Kidney epithelial cell (primary cell): Measurements from ENCODE around the gene MYOD1. TPM values are rescaled to one million over a fixed set of nuclear protein-coding genes. Genes with fewer than 3 reads are reported as not detected.

Experiments used
- DNase-seq: peaks from one replicate; pipeline ENCODE4 v3.0.0-alpha.2; 2010; ENCODE audit warnings: low read depth
- H3K27me3 ChIP-seq: 2 replicates; pipeline ENCODE4 v1.6.0; 2011; ENCODE audit warnings: low read length; ENCODE audit not compliant: control insufficient read depth, insufficient read depth
- H3K36me3 ChIP-seq: 2 replicates; pipeline ENCODE4 v1.5.1; 2011; ENCODE audit warnings: low read length; ENCODE audit not compliant: control insufficient read depth, insufficient read depth
- H3K4me3 ChIP-seq: 2 replicates; pipeline ENCODE4 v1.5.1; 2011; ENCODE audit warnings: low read depth, mild to moderate bottlenecking, control low read depth, low read length
- total RNA-seq: library from RNA; depleted of rRNA; stranded (reverse); fragments of >200 nt; gene quantifications from 2 replicates; pipeline ENCODE4 v1.2.3, GENCODE V29; 2015
- TF ChIP-seq, protein P1 (sequence below): IDR thresholded peaks from 2 replicates; pipeline ENCODE4 v1.5.1; 2011; ENCODE audit warnings: mild to moderate bottlenecking, moderate library complexity, low read length, control low read depth, inconsistent platforms; ENCODE audit not compliant: insufficient read depth, poor library complexity, severe bottlenecking

Gene MYOD1
- total RNA-seq, 1 donor from 2014 or later, result not detected

DNA sequence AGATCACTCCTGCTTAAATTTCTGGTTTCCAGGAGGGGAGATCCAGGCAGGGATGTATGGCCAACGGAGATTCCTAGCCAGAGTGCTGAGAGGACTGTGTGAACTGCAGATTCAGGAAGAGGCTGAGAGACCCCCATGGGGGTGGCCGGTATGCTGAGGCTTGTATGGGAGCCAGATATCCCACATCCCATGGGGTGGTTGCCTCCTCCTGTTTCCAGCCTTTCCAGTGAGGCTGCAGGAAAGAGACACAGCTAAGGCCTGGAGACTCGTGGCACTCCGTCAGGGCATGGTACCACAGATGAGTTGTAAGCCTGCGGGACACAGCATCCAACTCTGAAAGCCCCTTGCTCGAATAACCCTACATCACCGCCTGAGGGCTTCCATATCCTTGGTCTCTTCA is 1.4 kb upstream of the MYOD1 start:
- no peaks in the 10 kb centered on the region for H3K36me3 ChIP-seq
- H3K27me3 ChIP-seq, result peaks cover 66% of the 10 kb centered on the region
- no peak for DNase-seq
- TF ChIP-seq, protein P1, sequence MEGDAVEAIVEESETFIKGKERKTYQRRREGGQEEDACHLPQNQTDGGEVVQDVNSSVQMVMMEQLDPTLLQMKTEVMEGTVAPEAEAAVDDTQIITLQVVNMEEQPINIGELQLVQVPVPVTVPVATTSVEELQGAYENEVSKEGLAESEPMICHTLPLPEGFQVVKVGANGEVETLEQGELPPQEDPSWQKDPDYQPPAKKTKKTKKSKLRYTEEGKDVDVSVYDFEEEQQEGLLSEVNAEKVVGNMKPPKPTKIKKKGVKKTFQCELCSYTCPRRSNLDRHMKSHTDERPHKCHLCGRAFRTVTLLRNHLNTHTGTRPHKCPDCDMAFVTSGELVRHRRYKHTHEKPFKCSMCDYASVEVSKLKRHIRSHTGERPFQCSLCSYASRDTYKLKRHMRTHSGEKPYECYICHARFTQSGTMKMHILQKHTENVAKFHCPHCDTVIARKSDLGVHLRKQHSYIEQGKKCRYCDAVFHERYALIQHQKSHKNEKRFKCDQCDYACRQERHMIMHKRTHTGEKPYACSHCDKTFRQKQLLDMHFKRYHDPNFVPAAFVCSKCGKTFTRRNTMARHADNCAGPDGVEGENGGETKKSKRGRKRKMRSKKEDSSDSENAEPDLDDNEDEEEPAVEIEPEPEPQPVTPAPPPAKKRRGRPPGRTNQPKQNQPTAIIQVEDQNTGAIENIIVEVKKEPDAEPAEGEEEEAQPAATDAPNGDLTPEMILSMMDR, result no peak
- H3K4me3 ChIP-seq, result no peak overlapping the region

DNA sequence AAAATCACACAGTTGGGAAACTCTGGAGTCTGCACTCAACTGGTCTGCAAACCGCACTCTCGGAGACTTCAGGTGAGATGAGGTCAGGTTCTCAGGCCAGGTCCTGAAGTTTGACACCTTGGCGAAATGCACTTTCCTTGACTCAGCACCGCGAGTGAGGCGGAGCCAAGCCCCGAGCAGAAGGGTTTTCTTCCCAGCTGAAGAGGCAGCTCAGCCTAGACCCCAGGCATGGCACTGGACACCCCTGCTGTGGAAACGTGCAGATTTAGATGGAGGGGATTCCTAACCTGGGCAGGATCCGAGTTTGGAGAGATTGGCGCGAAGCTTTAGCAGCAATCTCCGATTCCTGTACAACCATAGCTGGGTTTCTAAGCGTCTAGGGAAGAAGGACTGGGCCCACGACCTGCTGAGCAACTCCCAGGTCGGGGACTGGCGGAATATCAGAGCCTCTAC is 835 bp upstream of the MYOD1 start:
- TF ChIP-seq, protein P1, result no peak
- no peak overlapping the region for H3K4me3 ChIP-seq
- DNase-seq, result no peak
- peaks cover 66% of the 10 kb centered on the region for H3K27me3 ChIP-seq
- no peaks in the 10 kb centered on the region for H3K36me3 ChIP-seq

GRCh38 chr11:17719938-17720795 is 796 bp downstream of the MYOD1 start:
- TF ChIP-seq, protein P1, result no peak
- Histone ChIP-seq H3K27me3 (peaks cover 72% of the 10 kb centered on the region), H3K36me3 (no peaks in the 10 kb centered on the region), H3K4me3 (no peak overlapping the region)
- DNase-seq, result no peak

- TF ChIP-seq, protein P1, result no peak
- Histone ChIP-seq H3K27me3 (peaks cover 76% of the 10 kb centered on the region), H3K36me3 (no peaks in the 10 kb centered on the region), H3K4me3 (no peak overlapping the region)
- DNase-seq, result no peak
These were observed 1.4 kb downstream of the MYOD1 start for GRCh38 chr11:17720796-17721171.

DNA sequence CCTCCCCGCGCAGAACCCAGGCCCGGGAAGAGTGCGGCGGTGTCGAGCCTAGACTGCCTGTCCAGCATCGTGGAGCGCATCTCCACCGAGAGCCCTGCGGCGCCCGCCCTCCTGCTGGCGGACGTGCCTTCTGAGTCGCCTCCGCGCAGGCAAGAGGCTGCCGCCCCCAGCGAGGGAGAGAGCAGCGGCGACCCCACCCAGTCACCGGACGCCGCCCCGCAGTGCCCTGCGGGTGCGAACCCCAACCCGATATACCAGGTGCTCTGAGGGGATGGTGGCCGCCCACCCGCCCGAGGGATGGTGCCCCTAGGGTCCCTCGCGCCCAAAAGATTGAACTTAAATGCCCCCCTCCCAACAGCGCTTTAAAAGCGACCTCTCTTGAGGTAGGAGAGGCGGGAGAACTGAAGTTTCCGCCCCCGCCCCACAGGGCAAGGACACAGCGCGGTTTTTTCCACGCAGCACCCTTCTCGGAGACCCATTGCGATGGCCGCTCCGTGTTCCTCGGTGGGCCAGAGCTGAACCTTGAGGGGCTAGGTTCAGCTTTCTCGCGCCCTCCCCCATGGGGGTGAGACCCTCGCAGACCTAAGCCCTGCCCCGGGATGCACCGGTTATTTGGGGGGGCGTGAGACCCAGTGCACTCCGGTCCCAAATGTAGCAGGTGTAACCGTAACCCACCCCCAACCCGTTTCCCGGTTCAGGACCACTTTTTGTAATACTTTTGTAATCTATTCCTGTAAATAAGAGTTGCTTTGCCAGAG is 2.0 kb downstream of the MYOD1 start:
- Histone ChIP-seq H3K27me3 (peaks cover 75% of the 10 kb centered on the region), H3K36me3 (no peaks in the 10 kb centered on the region), H3K4me3 (no peak overlapping the region)
- no peak for DNase-seq
- TF ChIP-seq, protein P1, result no peak
